HL-60 (cell line): ENCODE results near the gene OSBPL2.

Source experiments
- CTCF ChIP-seq: IDR thresholded peaks from one replicate; pipeline ENCODE4 v1.5.1; 2011; ENCODE audit warnings: low read length, control low read depth, inconsistent platforms; ENCODE audit not compliant: insufficient read depth
- GABPA ChIP-seq: IDR thresholded peaks from 2 replicates; pipeline ENCODE4 v1.6.1; 2012; ENCODE audit warnings: low read depth
- POLR2AphosphoS5 ChIP-seq: IDR thresholded peaks from 2 replicates; pipeline ENCODE4 v1.6.1; 2012; ENCODE audit warnings: low read depth
- REST ChIP-seq: IDR thresholded peaks from 2 replicates; pipeline ENCODE4 v1.6.1; 2012; ENCODE audit warnings: low read depth; ENCODE audit not compliant: insufficient replicate concordance
- SPI1 ChIP-seq: IDR thresholded peaks from 2 replicates; pipeline ENCODE4 v1.6.1; 2012; ENCODE audit warnings: low read depth, mild to moderate bottlenecking, borderline replicate concordance

GRCh38 chr20:62282103-62282502 lies 43.8 kb downstream of the OSBPL2 start:
- TF ChIP-seq CTCF: no peak
- TF ChIP-seq POLR2AphosphoS5: no peak
- no peak for TF ChIP-seq SPI1
- no peak for TF ChIP-seq REST
- no peak for TF ChIP-seq GABPA
